B cell (primary cell): Measurements from ENCODE around the gene PRSS53. TPM values are rescaled to one million over a fixed set of nuclear protein-coding genes. Genes with fewer than 3 reads are reported as not detected.

Source experiments
- ATAC-seq: fragments of 200-7000 bp; cut with Tn5 transposase; one replicate; pipeline ENCODE4 v1.10.0; 2021; ENCODE audit warnings: low read depth, mild to moderate bottlenecking, moderate number of reproducible peaks, moderate library complexity
- CTCF ChIA-PET: fragments of 350-600 bp; sonication (Branson Sonifier 250); formaldehyde crosslinking; loops from one replicate; lab custom pipeline; 2021; ENCODE audit warnings: antibody characterized with exemption, inconsistent platforms; lab: Charles Lee
- POLR2A ChIA-PET: fragments of 350-600 bp; sonication (Branson Sonifier 250); formaldehyde crosslinking; loops from one replicate; lab custom pipeline; 2021; ENCODE audit warnings: antibody characterized with exemption; lab: Charles Lee
- DNase-seq: peaks from one replicate; pipeline ENCODE4 v3.0.0; 2013
- H2AFZ ChIP-seq: 2 replicates; pipeline ENCODE4 v1.6.1; 2012; ENCODE audit warnings: mild to moderate bottlenecking, low read depth, low read length; ENCODE audit not compliant: insufficient read depth, poor library complexity, severe bottlenecking
- H3K27ac ChIP-seq, 2 donors: 1 replicate in 1 of 2; 2 replicates in 1 of 2; pipeline ENCODE4 v1.5.1; 2012 to 2013; ENCODE audit warnings: low read length in 2 of 2, mild to moderate bottlenecking in 2 of 2, moderate library complexity in 1 of 2
- H3K27me3 ChIP-seq, 4 experiments: fragments of 200-600 bp in 1 of 4; sonication (generic) in 1 of 4; replicated peaks in 1 of 4; 1 replicate in 2 of 4; 2 replicates in 2 of 4; pipeline versions ENCODE4 v1.6.1 to v1.7.0; 2013 to 2016; ENCODE audit warnings: low read length in 3 of 4, mild to moderate bottlenecking in 2 of 4, mixed read lengths in 1 of 4, moderate library complexity in 1 of 4; ENCODE audit not compliant: insufficient read depth in 4 of 4, control insufficient read depth in 3 of 4; ENCODE audit errors: control extremely low read depth in 1 of 4
- H3K36me3 ChIP-seq, 2 experiments: replicated peaks in 1 of 2; 1 replicate in 1 of 2; 2 replicates in 1 of 2; pipeline versions ENCODE4 v1.6.1 to v1.7.1; 2013; ENCODE audit warnings: low read length in 1 of 2; ENCODE audit not compliant: insufficient read depth in 2 of 2, control insufficient read depth in 1 of 2; ENCODE audit errors: control extremely low read depth in 1 of 2, extremely low read depth in 1 of 2
- H3K4me1 ChIP-seq, 2 donors: fragments of 200-600 bp in 1 of 2; sonication (generic) in 1 of 2; 1 replicate in 1 of 2; 2 replicates in 1 of 2; pipeline versions ENCODE4 v1.5.1 to v1.6.1; 2013 to 2017; ENCODE audit warnings: low read length in 2 of 2; ENCODE audit not compliant: control insufficient read depth in 2 of 2, insufficient read depth in 2 of 2
- H3K4me2 ChIP-seq: replicated peaks from 2 replicates; pipeline ENCODE3; 2012; ENCODE audit warnings: mild to moderate bottlenecking, low read depth, low read length; ENCODE audit not compliant: poor library complexity, severe bottlenecking
- H3K4me3 ChIP-seq, 5 experiments: fragments of 200-600 bp in 1 of 5; sonication (generic) in 1 of 5; 1 replicate in 3 of 5; 2 replicates in 2 of 5; pipeline versions ENCODE4 v1.5.1 to v1.7.0; 2011 to 2016; ENCODE audit warnings: low read length in 4 of 5, mild to moderate bottlenecking in 4 of 5, low read depth in 2 of 5, control low read depth in 1 of 5, moderate library complexity in 1 of 5; ENCODE audit not compliant: insufficient read depth in 1 of 5; ENCODE audit errors: control extremely low read depth in 1 of 5, extremely low read depth in 1 of 5
- H3K79me2 ChIP-seq: fragments of 200-600 bp; sonication (generic); one replicate; pipeline ENCODE4 v1.6.0; 2016; ENCODE audit warnings: low read length; ENCODE audit not compliant: control insufficient read depth, insufficient read depth
- H3K9ac ChIP-seq: fragments of 200-600 bp; sonication (generic); 2 replicates; pipeline ENCODE4 v1.6.1; 2017; ENCODE audit warnings: mild to moderate bottlenecking, low read length, moderate library complexity
- H3K9me3 ChIP-seq, 3 donors: one replicate each; pipeline versions ENCODE4 v1.6.1 to v1.7.1; 2013; ENCODE audit warnings: low read length in 2 of 3; ENCODE audit not compliant: control insufficient read depth in 2 of 3, insufficient read depth in 1 of 3; ENCODE audit errors: control extremely low read depth in 1 of 3
- H4K20me1 ChIP-seq: 2 replicates; pipeline ENCODE4 v1.6.0; 2012; ENCODE audit warnings: mild to moderate bottlenecking, low read length; ENCODE audit not compliant: insufficient read depth, control insufficient read depth, poor library complexity, severe bottlenecking
- H3K27ac Mint-ChIP-seq: one replicate; pipeline ENCODE4 v1.8.0; 2021; ENCODE audit warnings: mixed read lengths
- H3K27me3 Mint-ChIP-seq: one replicate; pipeline ENCODE4 v1.8.0; 2021; ENCODE audit warnings: mixed read lengths
- H3K4me1 Mint-ChIP-seq: one replicate; pipeline ENCODE4 v1.8.0; 2021; ENCODE audit warnings: mixed read lengths
- H3K4me3 Mint-ChIP-seq: one replicate; pipeline ENCODE4 v1.8.0; 2021; ENCODE audit warnings: mixed read lengths
- H3K9me3 Mint-ChIP-seq: one replicate; pipeline ENCODE4 v1.8.0; 2022; ENCODE audit warnings: mixed read lengths; ENCODE audit not compliant: insufficient read depth
- CTCF ChIP-seq: fragments of 200-600 bp; IDR thresholded peaks from one replicate; pipeline ENCODE4 v1.8.0; 2022; ENCODE audit warnings: antibody characterized with exemption, mild to moderate bottlenecking
- EZH2 ChIP-seq: IDR thresholded peaks from 2 replicates; pipeline ENCODE4 v1.6.1; 2012; ENCODE audit warnings: borderline replicate concordance, low read depth, mild to moderate bottlenecking, moderate library complexity, low read length; ENCODE audit not compliant: insufficient read depth, poor library complexity, severe bottlenecking
- WGBS: methylation state at CpG from one replicate; pipeline ENCODE4 v1.1.5; 2013; ENCODE audit warnings: missing lambda C conversion rate; ENCODE audit not compliant: insufficient coverage; 5-methylcytosine and 5-hydroxymethylcytosine counted together
- intact Hi-C: fragments of 100-400 bp; cut with micrococcal nuclease; formaldehyde crosslinking; loops from one replicate; pipeline ENCODE4 v1.10.0; 2022
- polyA plus RNA-seq: library from polyadenylated mRNA; depleted of rRNA; stranded (reverse); fragments of >200 nt; gene quantifications from 2 replicates; pipeline ENCODE4 v1.2.3, GENCODE V29; 2012
- total RNA-seq, 2 donors: library from RNA; stranded (reverse); fragments of 120-200 nt in 1 of 2; gene quantifications; 1 replicate in 1 of 2; 2 replicates in 1 of 2; pipeline versions ENCODE4 v1.2.3 to v1.2.4, GENCODE V29; 2013 to 2022

Gene PRSS53
- total and polyA plus RNA-seq, 2 donors (not counting 1 experiment from before 2014, with no cell fraction given): 10.1 to 10.8 TPM

GRCh38 chr16:31089199-31089598, 456 bp upstream of the PRSS53 start:
- TF ChIP-seq EZH2 (no peak), CTCF (no peak)
- WGBS: 96% methylated on average over 5 of the region's 8 CpGs
- Histone ChIP-seq H4K20me1 (peaks cover 5% of the 10 kb centered on the region), H3K9ac (no peak overlapping the region), H3K27me3 (no peaks in the 10 kb centered on the region), H2AFZ (no peak overlapping the region), H3K36me3 (peaks cover 0 to 13% of the 10 kb centered on the region in 2 experiments), H3K4me1 (peaks cover 5 to 14% of the 10 kb centered on the region in 2 donors), H3K27ac (no peak overlapping the region), H3K9me3 (no peaks in the 10 kb centered on the region), H3K4me2 (no peak overlapping the region), H3K79me2 (peaks cover 23% of the 10 kb centered on the region), H3K4me3 (no peak overlapping the region)
- intact Hi-C loops: no loop called here
- no peak overlapping the region for H3K27ac Mint-ChIP-seq
- CTCF ChIA-PET: no interaction called here
- H3K4me1 Mint-ChIP-seq: peaks cover 11% of the 10 kb centered on the region
- H3K9me3 Mint-ChIP-seq: no peaks in the 10 kb centered on the region
- DNase-seq (no peak), ATAC-seq (no peak)
- POLR2A ChIA-PET: no interaction called here
- no peak overlapping the region for H3K4me3 Mint-ChIP-seq
- H3K27me3 Mint-ChIP-seq: no peaks in the 10 kb centered on the region

- no CpG with 5 or more reads among the region's 5 CpGs for WGBS
- H3K4me3 Mint-ChIP-seq: no peak overlapping the region
- DNase-seq (no peak), ATAC-seq (no peak)
- Histone ChIP-seq H3K4me2 (no peak overlapping the region), H3K9ac (no peak overlapping the region), H3K9me3 (no peaks in the 10 kb centered on the region), H2AFZ (no peak overlapping the region), H3K27me3 (no peaks in the 10 kb centered on the region), H4K20me1 (peaks cover 14% of the 10 kb centered on the region), H3K4me3 (no peak overlapping the region), H3K4me1 (peaks cover 0 to 2% of the 10 kb centered on the region in 2 donors), H3K27ac (no peak overlapping the region), H3K79me2 (peaks cover 15% of the 10 kb centered on the region), H3K36me3 (peaks cover 0 to 18% of the 10 kb centered on the region in 2 experiments)
- intact Hi-C loops: no loop called here
- H3K9me3 Mint-ChIP-seq: no peaks in the 10 kb centered on the region
- peaks cover 4% of the 10 kb centered on the region for H3K4me1 Mint-ChIP-seq
- no peaks in the 10 kb centered on the region for H3K27me3 Mint-ChIP-seq
- ChIA-PET CTCF (no interaction called here), POLR2A (interaction anchor here (0.6 to 0.7 kb wide), 2 partner anchors 132 to 160 kb away, joined by 3 to 4 read pairs; no protein-coding TSS in a partner anchor)
- no peak overlapping the region for H3K27ac Mint-ChIP-seq
- TF ChIP-seq CTCF (no peak), EZH2 (no peak)
Observed at GRCh38 chr16:31087971-31088370, 772 bp downstream of the PRSS53 start.
